ENCODE data around the gene KRT7.

KRT7 gene

GRCh38 chr12:52263761-52264434, 30.9 kb downstream of the KRT7 start:
- Histone ChIP-seq H3K9me3 (ENCODE audit: control insufficient read depth, low read length) (no peaks in the 10 kb centered on the region), H3K36me3 (ENCODE audit: control insufficient read depth, insufficient read depth, low read length) (no peaks in the 10 kb centered on the region), H3K4me1 (ENCODE audit: control insufficient read depth, insufficient read depth, low read length) (peaks cover under 1% of the 10 kb centered on the region), H3K27me3 (ENCODE audit: control insufficient read depth, insufficient read depth, low read length) (peaks cover 6% of the 10 kb centered on the region), H3K4me3 (ENCODE audit: low read length) (no peak overlapping the region), H3K9ac (ENCODE audit: low read length) (no peak overlapping the region)

GRCh38 chr12:52264435-52264825, 31.4 kb downstream of the KRT7 start:
- no peak overlapping the region for H3K9ac ChIP-seq (ENCODE audit: low read length)
- H3K27me3 ChIP-seq (ENCODE audit: control insufficient read depth, insufficient read depth, low read length) = peaks cover 2% of the 10 kb centered on the region
- H3K9me3 ChIP-seq (ENCODE audit: control insufficient read depth, low read length) = no peaks in the 10 kb centered on the region
- H3K4me3 ChIP-seq (ENCODE audit: low read length) = no peak overlapping the region
- no peaks in the 10 kb centered on the region for H3K4me1 ChIP-seq (ENCODE audit: control insufficient read depth, insufficient read depth, low read length)
- H3K36me3 ChIP-seq (ENCODE audit: control insufficient read depth, insufficient read depth, low read length) = no peaks in the 10 kb centered on the region

DNA sequence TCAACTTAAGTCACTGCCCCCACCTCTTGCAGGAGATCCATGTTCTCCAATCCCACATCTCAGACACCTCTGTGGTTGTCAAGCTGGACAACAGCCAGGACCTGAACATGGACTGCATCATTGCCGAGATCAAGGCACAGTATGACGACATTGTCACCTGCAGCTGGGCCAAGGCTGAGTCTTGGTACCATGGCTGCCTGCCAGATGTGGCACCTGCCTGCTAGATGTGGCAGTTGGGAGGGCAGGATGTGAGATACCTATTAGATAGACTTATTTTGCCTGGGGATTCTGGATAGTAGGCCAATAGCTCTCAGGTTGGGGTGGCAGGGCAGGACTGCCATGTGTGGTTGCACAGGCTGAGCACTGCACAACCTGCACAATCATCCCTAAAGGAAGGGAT, 33.5 kb downstream of the KRT7 start:
- Histone ChIP-seq H3K9ac (ENCODE audit: low read length) (no peak overlapping the region), H3K9me3 (ENCODE audit: control insufficient read depth, low read length) (no peaks in the 10 kb centered on the region), H3K4me1 (ENCODE audit: control insufficient read depth, insufficient read depth, low read length) (no peaks in the 10 kb centered on the region)

GRCh38 chr12:52267266-52267665, 34.2 kb downstream of the KRT7 start:
- no peaks in the 10 kb centered on the region for H3K9me3 ChIP-seq (ENCODE audit: control insufficient read depth, low read length)
- H3K27me3 ChIP-seq (ENCODE audit: control insufficient read depth, insufficient read depth, low read length) = no peaks in the 10 kb centered on the region

More for the DNA sequence above, 33.5 kb downstream of the KRT7 start:
- H3K36me3 ChIP-seq (ENCODE audit: control insufficient read depth, insufficient read depth, low read length) = no peaks in the 10 kb centered on the region
- H3K4me3 ChIP-seq (ENCODE audit: low read length) = no peak overlapping the region
- H3K27me3 ChIP-seq (ENCODE audit: control insufficient read depth, insufficient read depth, low read length) = no peaks in the 10 kb centered on the region

DNA sequence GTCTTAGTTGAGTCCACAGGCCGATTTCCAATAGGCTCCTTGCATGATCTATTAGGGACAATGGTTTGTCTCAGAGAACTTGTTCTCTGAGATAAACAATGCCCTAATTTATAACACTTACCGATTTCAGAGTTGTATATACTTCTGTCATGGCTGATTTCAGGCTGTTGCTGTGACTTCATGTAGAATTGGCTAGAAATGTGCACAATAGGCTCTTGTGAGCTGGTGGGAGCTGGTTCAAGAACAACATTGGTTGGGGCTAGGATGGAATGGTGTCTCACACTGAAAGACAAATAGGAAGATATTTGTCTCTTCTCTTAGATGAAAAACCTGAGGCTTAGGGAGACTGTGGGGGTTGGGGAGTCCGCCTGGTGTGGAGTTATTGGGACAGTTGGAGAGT, 34.7 kb downstream of the KRT7 start:
- no peak overlapping the region for H3K9ac ChIP-seq (ENCODE audit: low read length)
- no peaks in the 10 kb centered on the region for H3K4me1 ChIP-seq (ENCODE audit: control insufficient read depth, insufficient read depth, low read length)
- H3K9me3 ChIP-seq (ENCODE audit: control insufficient read depth, low read length) = no peaks in the 10 kb centered on the region
- no peak overlapping the region for H3K4me3 ChIP-seq (ENCODE audit: low read length)
- H3K36me3 ChIP-seq (ENCODE audit: control insufficient read depth, insufficient read depth, low read length) = no peaks in the 10 kb centered on the region
- H3K27me3 ChIP-seq (ENCODE audit: control insufficient read depth, insufficient read depth, low read length) = no peaks in the 10 kb centered on the region

More at GRCh38 chr12:52267266-52267665, 34.2 kb downstream of the KRT7 start:
- Histone ChIP-seq H3K36me3 (ENCODE audit: control insufficient read depth, insufficient read depth, low read length) (no peaks in the 10 kb centered on the region), H3K9ac (ENCODE audit: low read length) (no peak overlapping the region), H3K4me1 (ENCODE audit: control insufficient read depth, insufficient read depth, low read length) (no peaks in the 10 kb centered on the region), H3K4me3 (ENCODE audit: low read length) (no peak overlapping the region)

GRCh38 chr12:52268212-52268611, 35.2 kb downstream of the KRT7 start:
- H3K4me1 ChIP-seq (ENCODE audit: control insufficient read depth, insufficient read depth, low read length) = no peaks in the 10 kb centered on the region
- no peak overlapping the region for H3K9ac ChIP-seq (ENCODE audit: low read length)
- no peaks in the 10 kb centered on the region for H3K36me3 ChIP-seq (ENCODE audit: control insufficient read depth, insufficient read depth, low read length)
- no peak overlapping the region for H3K4me3 ChIP-seq (ENCODE audit: low read length)
- no peaks in the 10 kb centered on the region for H3K9me3 ChIP-seq (ENCODE audit: control insufficient read depth, low read length)
- no peaks in the 10 kb centered on the region for H3K27me3 ChIP-seq (ENCODE audit: control insufficient read depth, insufficient read depth, low read length)

DNA sequence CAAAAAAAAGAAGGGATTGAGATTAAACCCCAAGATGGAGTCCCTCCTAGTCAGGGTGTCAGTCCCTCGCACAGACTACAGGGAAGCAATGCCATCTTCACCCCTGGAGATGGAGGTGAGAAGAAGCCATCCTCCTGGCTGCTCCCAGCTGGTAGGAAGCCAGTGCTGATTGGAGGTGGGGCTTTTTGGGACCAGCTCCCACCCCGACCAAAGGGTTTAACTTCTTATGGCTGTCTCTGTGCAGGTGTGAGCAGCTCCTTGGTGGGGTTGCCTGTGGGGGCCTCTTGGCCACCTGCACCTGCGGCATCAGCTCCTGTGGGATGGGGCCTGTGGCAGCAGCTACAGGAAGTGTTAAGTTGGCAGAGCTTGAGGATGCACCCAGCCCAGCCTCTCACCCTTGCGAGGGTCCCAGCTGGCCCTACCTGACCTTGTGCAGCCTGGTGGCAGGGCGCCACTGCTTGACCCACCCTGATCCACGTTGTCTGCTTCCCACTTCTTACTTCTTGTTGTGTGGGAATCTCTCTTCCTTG, 37.6 kb downstream of the KRT7 start:
- Histone ChIP-seq H3K36me3 (ENCODE audit: control insufficient read depth, insufficient read depth, low read length) (no peaks in the 10 kb centered on the region), H3K9ac (ENCODE audit: low read length) (no peak overlapping the region), H3K4me1 (ENCODE audit: control insufficient read depth, insufficient read depth, low read length) (no peaks in the 10 kb centered on the region), H3K27me3 (ENCODE audit: control insufficient read depth, insufficient read depth, low read length) (no peaks in the 10 kb centered on the region), H3K4me3 (ENCODE audit: low read length) (no peak overlapping the region), H3K9me3 (ENCODE audit: control insufficient read depth, low read length) (no peaks in the 10 kb centered on the region)

DNA sequence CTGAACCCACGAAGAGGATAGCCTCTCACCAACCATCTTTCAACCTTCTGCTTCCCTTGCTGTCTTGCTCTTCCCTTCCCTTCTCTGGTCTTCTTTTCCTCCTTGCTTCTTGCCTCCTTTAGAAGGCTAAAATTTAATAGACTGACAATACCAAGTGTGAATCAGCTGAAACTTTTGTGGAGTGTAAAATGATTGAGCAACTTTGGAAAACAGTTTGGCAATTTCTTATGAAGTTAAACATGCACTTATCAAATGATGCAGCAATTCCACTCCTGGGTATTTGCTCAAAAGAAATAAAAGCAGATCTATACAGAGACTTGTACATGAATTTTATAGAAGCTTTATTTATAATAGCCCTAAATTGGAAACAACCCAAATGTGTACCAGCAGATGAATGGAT, 38.1 kb downstream of the KRT7 start:
- Histone ChIP-seq H3K9ac (ENCODE audit: low read length) (no peak overlapping the region), H3K4me1 (ENCODE audit: control insufficient read depth, insufficient read depth, low read length) (no peaks in the 10 kb centered on the region), H3K36me3 (ENCODE audit: control insufficient read depth, insufficient read depth, low read length) (no peaks in the 10 kb centered on the region), H3K4me3 (ENCODE audit: low read length) (no peak overlapping the region), H3K27me3 (ENCODE audit: control insufficient read depth, insufficient read depth, low read length) (no peaks in the 10 kb centered on the region), H3K9me3 (ENCODE audit: control insufficient read depth, low read length) (no peaks in the 10 kb centered on the region)

DNA sequence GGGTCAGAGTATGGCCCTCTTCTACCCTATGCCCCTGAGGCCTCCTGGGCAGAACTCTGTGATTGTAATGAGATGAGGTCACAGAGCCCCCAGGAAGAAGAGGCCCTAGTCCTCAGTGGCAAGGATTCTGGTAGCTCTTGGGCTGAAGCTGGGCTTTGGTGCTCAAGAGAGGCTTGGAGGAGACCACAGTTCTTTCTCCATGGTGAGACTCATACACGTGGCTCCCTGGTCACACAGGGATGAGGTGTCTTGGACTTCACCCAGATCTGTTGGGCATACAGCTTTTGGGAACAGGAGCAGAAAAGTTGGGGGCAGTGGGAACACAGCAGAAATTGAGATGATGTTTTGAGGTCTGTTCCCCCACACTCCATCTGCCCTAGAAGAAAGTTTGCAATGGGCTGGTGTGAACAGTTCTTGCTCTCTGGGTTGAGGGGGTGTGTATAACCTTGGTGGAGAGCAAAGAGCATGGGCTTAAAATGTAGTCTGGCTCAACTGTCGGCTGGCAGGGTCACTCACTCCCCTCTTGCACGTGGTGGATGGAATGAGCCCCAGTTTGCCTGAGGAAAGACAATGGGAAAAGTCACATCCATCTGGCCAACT, 41.6 kb downstream of the KRT7 start, which contains the start of gene KRT86:
Gene KRT86, plus strand, starts transcription at position 125 of the 600 bp plus-strand sequence. CDS start 27,272 bp downstream, outside the sequence.
- Histone ChIP-seq H3K9ac (ENCODE audit: low read length) (no peak within 1 kb of the TSS), H3K4me1 (ENCODE audit: control insufficient read depth, insufficient read depth, low read length) (peaks cover 12% of the 10 kb centered on the region), H3K9me3 (ENCODE audit: control insufficient read depth, low read length) (no peaks in the 10 kb centered on the region), H3K27me3 (ENCODE audit: control insufficient read depth, insufficient read depth, low read length) (peaks cover 4% of the 10 kb centered on the region), H3K4me3 (ENCODE audit: low read length) (no peak within 1 kb of the TSS), H3K36me3 (ENCODE audit: control insufficient read depth, insufficient read depth, low read length) (no peaks in the 10 kb centered on the region)

GRCh38 chr12:52275686-52276085, 42.6 kb downstream of the KRT7 start:
- H3K27me3 ChIP-seq (ENCODE audit: control insufficient read depth, insufficient read depth, low read length) = peaks cover 4% of the 10 kb centered on the region
- H3K4me1 ChIP-seq (ENCODE audit: control insufficient read depth, insufficient read depth, low read length) = peaks cover 23% of the 10 kb centered on the region
- no peak overlapping the region for H3K4me3 ChIP-seq (ENCODE audit: low read length)
- no peak overlapping the region for H3K9ac ChIP-seq (ENCODE audit: low read length)
- H3K36me3 ChIP-seq (ENCODE audit: control insufficient read depth, insufficient read depth, low read length) = no peaks in the 10 kb centered on the region
- no peaks in the 10 kb centered on the region for H3K9me3 ChIP-seq (ENCODE audit: control insufficient read depth, low read length)

GRCh38 chr12:52277486-52278245, 44.6 kb downstream of the KRT7 start:
- Histone ChIP-seq H3K9ac (ENCODE audit: low read length) (no peak overlapping the region), H3K36me3 (ENCODE audit: control insufficient read depth, insufficient read depth, low read length) (no peaks in the 10 kb centered on the region), H3K4me3 (ENCODE audit: low read length) (no peak overlapping the region), H3K27me3 (ENCODE audit: control insufficient read depth, insufficient read depth, low read length) (peaks cover 4% of the 10 kb centered on the region), H3K9me3 (ENCODE audit: control insufficient read depth, low read length) (no peaks in the 10 kb centered on the region), H3K4me1 (ENCODE audit: control insufficient read depth, insufficient read depth, low read length) (peaks cover 30% of the 10 kb centered on the region)
